LNCAP (cell line): ENCODE measurements around the gene FSTL5.

Experiments used
- TF ChIP-seq, protein P1 (sequence below): fragments of 450-650 bp; IDR thresholded peaks from 2 replicates; pipeline ENCODE4 v1.5.1; 2017; ENCODE audit warnings: mild to moderate bottlenecking

Gene FSTL5

DNA sequence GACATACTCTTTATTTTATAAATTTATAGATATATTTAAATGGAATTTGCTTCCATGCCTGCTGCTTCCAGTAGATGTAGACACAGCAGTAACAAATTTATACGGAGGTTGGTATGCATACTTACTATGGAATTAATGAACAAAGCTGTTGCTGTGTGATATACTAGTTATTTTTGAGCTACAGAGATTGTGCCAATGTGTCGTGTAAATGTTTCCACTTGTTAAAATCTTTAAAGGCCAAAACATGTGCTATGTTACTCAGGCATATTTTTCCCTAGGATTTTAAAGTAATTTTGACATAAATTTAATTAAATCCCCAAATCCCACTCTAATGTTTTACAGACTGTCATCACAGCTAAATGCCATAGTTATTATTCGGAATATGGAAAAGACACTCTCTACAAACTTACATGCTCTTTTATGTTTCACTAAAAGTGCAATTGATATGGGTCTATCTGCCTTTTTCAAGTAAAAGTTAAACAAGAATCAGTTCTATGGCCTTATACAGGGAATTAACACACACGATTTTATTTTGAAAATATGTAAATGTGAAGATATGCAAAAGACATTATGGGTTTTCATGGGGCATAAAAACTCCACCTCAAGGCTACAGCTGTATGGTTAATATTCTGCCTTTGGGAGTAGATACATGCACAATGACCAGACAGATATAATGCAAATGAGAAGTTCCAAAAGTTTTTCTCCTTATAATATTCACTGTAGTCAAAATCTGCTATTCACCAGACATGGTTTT is 256.8 kb downstream of the FSTL5 start:
- TF ChIP-seq, protein P1, sequence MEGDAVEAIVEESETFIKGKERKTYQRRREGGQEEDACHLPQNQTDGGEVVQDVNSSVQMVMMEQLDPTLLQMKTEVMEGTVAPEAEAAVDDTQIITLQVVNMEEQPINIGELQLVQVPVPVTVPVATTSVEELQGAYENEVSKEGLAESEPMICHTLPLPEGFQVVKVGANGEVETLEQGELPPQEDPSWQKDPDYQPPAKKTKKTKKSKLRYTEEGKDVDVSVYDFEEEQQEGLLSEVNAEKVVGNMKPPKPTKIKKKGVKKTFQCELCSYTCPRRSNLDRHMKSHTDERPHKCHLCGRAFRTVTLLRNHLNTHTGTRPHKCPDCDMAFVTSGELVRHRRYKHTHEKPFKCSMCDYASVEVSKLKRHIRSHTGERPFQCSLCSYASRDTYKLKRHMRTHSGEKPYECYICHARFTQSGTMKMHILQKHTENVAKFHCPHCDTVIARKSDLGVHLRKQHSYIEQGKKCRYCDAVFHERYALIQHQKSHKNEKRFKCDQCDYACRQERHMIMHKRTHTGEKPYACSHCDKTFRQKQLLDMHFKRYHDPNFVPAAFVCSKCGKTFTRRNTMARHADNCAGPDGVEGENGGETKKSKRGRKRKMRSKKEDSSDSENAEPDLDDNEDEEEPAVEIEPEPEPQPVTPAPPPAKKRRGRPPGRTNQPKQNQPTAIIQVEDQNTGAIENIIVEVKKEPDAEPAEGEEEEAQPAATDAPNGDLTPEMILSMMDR, result no peak

DNA sequence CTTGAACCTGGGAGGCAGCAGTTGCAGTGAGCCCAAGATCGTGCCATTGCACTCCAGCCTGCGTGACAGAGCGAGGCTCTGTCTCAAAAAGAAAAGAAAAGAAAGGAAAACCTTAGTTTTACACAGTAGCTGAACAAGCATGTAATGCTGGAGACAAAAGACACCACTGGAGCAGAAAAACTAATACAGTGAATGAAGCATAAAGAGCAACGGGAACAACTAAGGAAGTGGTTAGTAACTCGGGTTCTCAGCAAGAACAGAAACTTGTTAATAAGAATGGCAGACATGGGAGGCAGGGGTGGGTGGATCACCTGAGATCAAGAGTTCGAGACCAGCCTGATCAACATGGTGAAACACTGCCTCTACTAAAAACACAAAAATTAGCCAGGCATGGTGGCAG is 263.7 kb downstream of the FSTL5 start:
- TF ChIP-seq, protein P1, result no peak

DNA sequence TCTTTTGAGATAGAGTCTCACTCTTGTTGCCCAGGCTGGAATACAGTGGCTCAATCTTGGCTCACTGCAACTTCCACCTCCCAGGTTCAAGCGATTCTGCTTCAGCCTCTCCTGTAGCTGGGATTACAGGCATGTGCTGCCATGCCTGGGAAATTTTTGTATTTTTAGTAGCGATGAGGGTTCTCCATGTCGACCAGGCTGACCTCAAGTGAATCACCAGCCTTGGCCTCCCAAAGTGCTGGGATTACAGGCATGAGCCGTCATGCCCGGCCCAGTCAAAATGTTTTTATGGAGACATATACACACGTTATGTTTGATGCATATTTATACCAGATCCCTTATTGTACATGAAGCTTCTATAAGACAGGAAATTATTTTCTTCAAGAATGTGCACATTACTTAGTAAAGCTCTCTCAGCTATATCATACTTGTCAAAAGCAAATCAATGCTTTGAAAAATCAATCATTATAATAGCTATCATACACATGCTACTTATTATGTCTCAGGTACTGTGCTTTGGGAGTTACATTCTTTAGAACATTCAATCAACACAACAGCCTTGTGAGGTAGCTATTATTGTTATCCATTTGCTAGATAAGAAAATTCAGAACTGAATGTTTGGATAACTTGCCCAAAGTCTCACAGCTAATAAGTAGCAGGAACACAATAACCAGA is 269.2 kb downstream of the FSTL5 start:
- TF ChIP-seq, protein P1, result no peak

DNA sequence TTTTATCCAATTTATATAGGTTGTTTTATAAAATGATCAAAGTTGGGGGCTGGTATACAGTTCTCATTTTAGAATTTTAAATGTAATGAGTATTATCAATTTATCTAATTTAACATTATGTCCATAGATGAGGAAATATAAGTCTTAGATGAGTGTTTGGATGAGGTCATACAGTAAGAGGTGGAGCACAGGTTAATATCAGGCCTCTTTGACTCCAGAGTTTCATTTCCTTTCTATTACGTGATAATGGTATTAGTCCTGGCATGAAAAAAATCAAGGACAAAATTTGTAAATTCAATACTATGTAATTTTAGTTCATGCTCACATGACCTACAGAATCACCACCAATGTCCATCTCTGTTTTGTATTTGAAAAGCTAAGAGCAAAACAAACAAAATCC is 269.8 kb downstream of the FSTL5 start:
- TF ChIP-seq, protein P1, result no peak

DNA sequence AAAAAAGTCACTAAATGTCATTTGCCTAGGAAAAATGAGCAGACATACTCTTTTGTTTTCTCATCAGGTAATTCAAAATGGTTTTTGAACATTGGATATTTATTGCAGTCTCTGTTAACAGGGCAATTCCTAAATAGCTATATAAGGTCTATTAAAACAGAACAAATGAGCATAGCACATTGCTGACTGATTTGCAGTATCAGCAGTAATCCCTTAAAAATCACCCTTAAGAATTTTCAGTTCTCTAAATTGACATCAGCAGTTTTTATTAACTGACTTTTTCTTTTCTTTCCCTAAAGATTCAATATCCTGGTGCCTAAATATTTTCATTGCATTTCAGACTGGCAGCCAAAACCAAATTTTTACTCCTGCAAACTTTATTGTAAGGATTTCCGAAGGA is 270.2 kb downstream of the FSTL5 start:
- TF ChIP-seq, protein P1, result no peak

DNA sequence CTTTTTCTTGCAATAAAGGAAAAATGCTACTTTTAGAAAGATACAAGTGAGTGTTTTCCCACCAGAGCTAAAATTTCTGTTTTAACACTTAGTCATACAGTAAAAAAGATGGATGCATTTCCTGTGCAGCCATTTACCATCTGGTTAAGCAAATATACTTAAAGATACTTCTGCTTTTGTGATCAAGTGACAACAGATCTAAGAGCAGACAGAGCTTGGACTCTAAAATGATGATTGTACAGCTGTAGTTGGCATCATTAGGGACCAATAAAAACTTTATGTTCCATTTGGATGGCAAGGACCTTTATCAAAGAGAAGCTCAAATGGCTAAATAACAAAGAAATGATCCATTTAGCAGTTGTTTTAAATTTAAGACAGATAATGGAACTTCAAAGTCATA is 270.8 kb downstream of the FSTL5 start:
- TF ChIP-seq, protein P1, result no peak

DNA sequence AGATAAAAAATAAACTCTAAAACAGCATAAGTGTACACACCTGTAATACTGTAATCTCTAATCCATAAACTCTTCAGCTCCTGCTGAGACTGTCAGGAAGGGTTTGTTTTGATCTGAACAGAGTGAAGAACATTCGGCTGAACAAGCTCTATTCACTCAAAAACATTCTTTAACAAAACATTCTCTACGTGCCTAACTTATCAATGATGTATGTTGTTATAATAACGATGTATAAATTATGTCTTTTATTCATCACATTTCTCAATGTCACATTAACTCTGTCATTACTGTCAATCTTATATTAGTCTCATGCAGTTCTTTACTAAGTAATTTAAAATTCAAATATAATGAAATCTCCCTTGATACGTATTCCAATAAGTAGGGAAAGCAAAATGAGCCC is 280.6 kb downstream of the FSTL5 start:
- TF ChIP-seq, protein P1, result no peak
